Stomach (tissue), 9 donors: ENCODE results near the gene VRK2. TPM values are rescaled to one million over a fixed set of nuclear protein-coding genes. Genes with fewer than 3 reads are reported as not detected.

Source experiments
- DNase-seq, 2 donors: peaks; one replicate each; pipeline versions ENCODE4 v3.0.0 to v3.0.0-alpha.2; 2013 to 2019
- H3K27ac ChIP-seq, 5 donors: fragments of 200-600 bp in 4 of 5; sonication (generic) in 4 of 5; one replicate each; pipeline ENCODE4 v1.5.1; 2013 to 2019; ENCODE audit warnings: mild to moderate bottlenecking in 1 of 5, moderate library complexity in 1 of 5
- H3K27me3 ChIP-seq, 3 donors: fragments of 200-600 bp; sonication (generic); one replicate each; pipeline ENCODE4 v1.5.1; 2017 to 2019; ENCODE audit warnings: mixed run types in 1 of 3
- H3K36me3 ChIP-seq, 4 donors: fragments of 200-600 bp; sonication (generic); 1 replicate in 3 of 4; 2 replicates in 1 of 4; pipeline ENCODE4 v1.5.1; 2016 to 2019
- H3K4me1 ChIP-seq, 4 donors: fragments of 200-600 bp; sonication (generic); one replicate each; pipeline ENCODE4 v1.5.1; 2016 to 2019
- H3K4me3 ChIP-seq, 4 donors: fragments of 200-600 bp; sonication (generic) in 3 of 4; one replicate each; pipeline ENCODE4 v1.5.1; 2016 to 2019; ENCODE audit warnings: mild to moderate bottlenecking in 1 of 4
- H3K9me3 ChIP-seq, 4 donors: fragments of 200-600 bp; sonication (generic); one replicate each; pipeline ENCODE4 v1.5.1; 2016 to 2019
- EP300 ChIP-seq: sonication (generic); formaldehyde crosslinking; IDR thresholded peaks from one replicate; pipeline ENCODE4 v1.6.1; 2017; ENCODE audit warnings: antibody characterized with exemption
- POLR2A ChIP-seq, 4 donors: fragments of 450-650 bp; IDR thresholded peaks; one replicate each; pipeline ENCODE4 v1.6.1; 2016; ENCODE audit warnings: antibody characterized with exemption in 4 of 4, control low read depth in 2 of 4, mild to moderate bottlenecking in 1 of 4, moderate library complexity in 1 of 4
- POLR2AphosphoS5 ChIP-seq, 3 donors: sonication (generic); formaldehyde crosslinking; IDR thresholded peaks; one replicate each; pipeline ENCODE4 v1.6.1; 2016; ENCODE audit warnings: antibody characterized with exemption in 3 of 3
- WGBS, 5 donors: extraction: QIAGEN DNeasy Blood & Tissue Kit in 3 of 5; methylation state at CpG; one replicate each; pipeline versions ENCODE4 v1.1.5 to v1.1.7; 2013 to 2018; 5-methylcytosine and 5-hydroxymethylcytosine counted together
- intact Hi-C: fragments of 100-400 bp; cut with DNase I; formaldehyde crosslinking; loops from one replicate; pipeline ENCODE4 v1.15.1; 2023; ENCODE audit warnings: low total_unique reads
- polyA plus RNA-seq, 3 donors: library from polyadenylated mRNA; stranded (reverse); fragments of 200-250 nt; gene quantifications; one replicate each; pipeline ENCODE4 v1.2.3, GENCODE V29; 2013
- total RNA-seq, 5 donors: library from RNA; depleted of rRNA; stranded (reverse); fragments of >200 nt; gene quantifications; one replicate each; pipeline versions ENCODE4 v1.1.0 to v1.2.3, GENCODE V29; 2014 to 2016
- TF ChIP-seq, protein P1 (sequence below), 7 experiments: fragments of 450-650 bp in 4 of 7; fragments of 200-600 bp in 3 of 7; sonication (generic) in 3 of 7; IDR thresholded peaks; one replicate each; pipeline ENCODE4 v1.5.1; 2016 to 2019; ENCODE audit warnings: antibody characterized with exemption in 7 of 7, control low read depth in 2 of 7, mild to moderate bottlenecking in 1 of 7
- donor health status: healthy with polysubstance abuse.
- donor health status: Bipolar disorder and iron deficiency.
- donor health status: healthy.

VRK2 gene
- total and polyA plus RNA-seq, 8 donors = 10.0 to 29.9 (median 14.4) TPM

DNA sequence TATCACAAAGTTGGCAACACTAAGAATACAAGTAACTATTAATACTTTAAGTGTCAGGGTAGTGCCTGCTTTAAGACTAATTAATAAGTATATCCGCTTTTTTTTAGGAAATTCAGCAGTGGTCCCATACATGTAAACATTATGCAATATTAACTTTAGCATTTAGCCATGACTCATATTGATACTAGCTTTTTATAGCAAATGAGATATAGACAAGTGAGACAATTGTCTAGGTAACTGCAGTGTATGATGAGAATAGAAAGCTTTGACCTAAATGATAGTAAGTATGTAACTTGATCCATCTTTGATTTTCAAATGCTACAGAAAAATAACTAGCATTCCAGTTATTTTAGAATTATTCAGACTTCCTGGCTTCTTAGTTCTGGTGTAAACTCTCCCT is 27.4 kb upstream of the VRK2 start:
- Histone ChIP-seq H3K27me3 (no peaks in the 10 kb centered on the region), H3K4me3 (no peak overlapping the region), H3K36me3 (no peaks in the 10 kb centered on the region), H3K9me3 (no peaks in the 10 kb centered on the region), H3K27ac (no peak overlapping the region), H3K4me1 (no peaks in the 10 kb centered on the region)
- DNase-seq = no peak
- intact Hi-C loops = no loop called here
- no peak for TF ChIP-seq EP300
- TF ChIP-seq POLR2AphosphoS5 (IDR thresholded peaks at IDR 0.05) = no peak
- TF ChIP-seq, protein P1, sequence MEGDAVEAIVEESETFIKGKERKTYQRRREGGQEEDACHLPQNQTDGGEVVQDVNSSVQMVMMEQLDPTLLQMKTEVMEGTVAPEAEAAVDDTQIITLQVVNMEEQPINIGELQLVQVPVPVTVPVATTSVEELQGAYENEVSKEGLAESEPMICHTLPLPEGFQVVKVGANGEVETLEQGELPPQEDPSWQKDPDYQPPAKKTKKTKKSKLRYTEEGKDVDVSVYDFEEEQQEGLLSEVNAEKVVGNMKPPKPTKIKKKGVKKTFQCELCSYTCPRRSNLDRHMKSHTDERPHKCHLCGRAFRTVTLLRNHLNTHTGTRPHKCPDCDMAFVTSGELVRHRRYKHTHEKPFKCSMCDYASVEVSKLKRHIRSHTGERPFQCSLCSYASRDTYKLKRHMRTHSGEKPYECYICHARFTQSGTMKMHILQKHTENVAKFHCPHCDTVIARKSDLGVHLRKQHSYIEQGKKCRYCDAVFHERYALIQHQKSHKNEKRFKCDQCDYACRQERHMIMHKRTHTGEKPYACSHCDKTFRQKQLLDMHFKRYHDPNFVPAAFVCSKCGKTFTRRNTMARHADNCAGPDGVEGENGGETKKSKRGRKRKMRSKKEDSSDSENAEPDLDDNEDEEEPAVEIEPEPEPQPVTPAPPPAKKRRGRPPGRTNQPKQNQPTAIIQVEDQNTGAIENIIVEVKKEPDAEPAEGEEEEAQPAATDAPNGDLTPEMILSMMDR (IDR thresholded peaks at IDR 0.05) = no peak
- TF ChIP-seq POLR2A (IDR thresholded peaks at IDR 0.05) = no peak
- 24 to 68% (median 51%) methylated on average over 1 of the region's 1 CpG for WGBS, 5 donors

DNA sequence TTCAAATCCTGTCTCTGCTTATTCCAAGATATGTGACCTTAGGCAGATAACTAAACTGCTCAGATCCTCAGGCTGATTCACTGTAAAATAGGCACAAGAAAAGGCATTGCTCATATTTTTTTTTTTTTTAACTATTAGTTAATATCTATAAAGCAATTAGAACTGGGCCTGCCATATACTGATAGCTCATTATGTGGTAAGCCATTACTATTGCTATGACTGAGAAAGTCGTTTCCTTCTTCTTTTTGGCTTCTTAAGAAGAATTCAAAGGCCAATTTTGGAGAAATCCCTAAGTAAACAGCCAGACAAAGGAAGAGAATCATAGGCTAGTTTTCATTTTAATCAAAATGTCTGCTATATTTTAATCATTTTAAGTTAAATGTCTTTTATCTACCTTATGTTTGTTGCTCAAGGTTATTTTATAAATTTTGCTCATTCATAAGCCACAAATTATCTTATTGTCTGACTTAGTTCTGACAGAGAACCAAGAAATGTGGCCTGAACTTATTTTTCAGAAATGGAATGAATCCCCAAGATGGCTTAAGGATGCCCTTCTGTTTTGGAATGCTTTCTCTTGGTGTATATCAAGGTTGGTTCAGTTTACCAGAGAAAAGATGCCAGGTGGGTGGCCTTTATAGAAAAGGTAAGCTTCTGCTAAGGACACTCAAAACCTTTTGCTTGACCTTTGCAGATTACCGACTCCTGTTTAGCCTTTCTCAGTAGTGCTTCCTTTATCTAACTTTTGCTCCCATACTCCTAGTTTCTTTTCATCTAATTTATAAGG is 21.3 kb upstream of the VRK2 start:
- DNase-seq = no peak
- intact Hi-C loops = no loop called here
- no peak overlapping the region for H3K27ac ChIP-seq
- no peak overlapping the region for H3K4me3 ChIP-seq
- H3K9me3 ChIP-seq = no peaks in the 10 kb centered on the region
- H3K27me3 ChIP-seq = no peaks in the 10 kb centered on the region
- no peaks in the 10 kb centered on the region for H3K4me1 ChIP-seq
- TF ChIP-seq, protein P1 (IDR thresholded peaks at IDR 0.05) = no peak
- TF ChIP-seq EP300 (no peak), POLR2A (IDR thresholded peaks at IDR 0.05) (no peak), POLR2AphosphoS5 (IDR thresholded peaks at IDR 0.05) (no peak)
- H3K36me3 ChIP-seq = no peaks in the 10 kb centered on the region
- 76 to 89% (median 86%) methylated on average over 2 of the region's 2 CpGs for WGBS, 5 donors

GRCh38 chr2:58027029-58027428 is 19.6 kb upstream of the VRK2 start:
- DNase-seq = no peak
- Histone ChIP-seq H3K4me1 (no peaks in the 10 kb centered on the region), H3K27me3 (no peaks in the 10 kb centered on the region), H3K4me3 (no peak overlapping the region), H3K9me3 (no peaks in the 10 kb centered on the region), H3K27ac (no peak overlapping the region), H3K36me3 (no peaks in the 10 kb centered on the region)
- intact Hi-C loops = no loop called here
- TF ChIP-seq EP300 (no peak), POLR2AphosphoS5 (IDR thresholded peaks at IDR 0.05) (no peak), POLR2A (IDR thresholded peaks at IDR 0.05) (no peak)
- TF ChIP-seq, protein P1 (IDR thresholded peaks at IDR 0.05) = no peak

GRCh38 chr2:58030771-58031170 is 15.8 kb upstream of the VRK2 start:
- no peaks in the 10 kb centered on the region for H3K27me3 ChIP-seq
- TF ChIP-seq POLR2AphosphoS5 (IDR thresholded peaks at IDR 0.05) = no peak
- TF ChIP-seq, protein P1 (IDR thresholded peaks at IDR 0.05) = no peak
- no peak for TF ChIP-seq POLR2A (IDR thresholded peaks at IDR 0.05)
- TF ChIP-seq EP300 = no peak
- DNase-seq = no peak
- WGBS, 5 donors = 82 to 100% (median 91%) methylated on average over 1 of the region's 1 CpG
- intact Hi-C loops = no loop called here
- H3K9me3 ChIP-seq = no peaks in the 10 kb centered on the region
- H3K27ac ChIP-seq = no peak overlapping the region
- H3K4me1 ChIP-seq = no peaks in the 10 kb centered on the region
- no peaks in the 10 kb centered on the region for H3K36me3 ChIP-seq
- no peak overlapping the region for H3K4me3 ChIP-seq
